ENCODE results near the gene ERCC4.

GRCh38 chr16:13961099-13961811 lies 41.3 kb downstream of the ERCC4 start:
- TF ChIP-seq CTCF (tag by site-specific recombination; IDR thresholded peaks at IDR 0.05) (no peak), HOXC10 (CRISPR knock-in tag; IDR thresholded peaks at IDR 0.05) (no peak), ZNF311 (tag by site-specific recombination; IDR thresholded peaks at IDR 0.05; ENCODE audit: borderline replicate concordance) (no peak), TRIM28 (IDR thresholded peaks at IDR 0.05; ENCODE audit: borderline replicate concordance, low read length) (no peak), ZBTB26 (tag by site-specific recombination; optimal IDR thresholded peaks at IDR 0.05) (no peak), ZBTB7A (tag by site-specific recombination; IDR thresholded peaks at IDR 0.05; ENCODE audit: low read depth) (no peak), ZNF239 (tag by site-specific recombination; IDR thresholded peaks at IDR 0.05) (no peak), ZNF558 (tag by site-specific recombination; IDR thresholded peaks at IDR 0.05) (no peak)
